Smooth muscle cell (in vitro differentiated cells): ENCODE measurements around the gene RND2. TPM values are rescaled to one million over a fixed set of nuclear protein-coding genes. Genes with fewer than 3 reads are reported as not detected.

ENCODE experiments used
- DNase-seq: peaks from one replicate; lab custom pipeline; 2025; ENCODE audit not compliant: unreplicated experiment; lab: John Stamatoyannopoulos, UW
- H2AFZ ChIP-seq: fragments of 200-600 bp; sonication (generic); 2 replicates; pipeline ENCODE4 v1.6.0; 2016; ENCODE audit warnings: antibody characterized with exemption, low read depth, mild to moderate bottlenecking
- H3F3A ChIP-seq: fragments of 200-600 bp; sonication (generic); 2 replicates; pipeline ENCODE4 v1.6.0; 2017; ENCODE audit warnings: antibody characterized with exemption, low read depth
- H3K27ac ChIP-seq: fragments of 200-600 bp; sonication (generic); 2 replicates; pipeline ENCODE4 v1.5.1; 2016; ENCODE audit warnings: low read depth, mild to moderate bottlenecking
- H3K27me3 ChIP-seq: fragments of 200-600 bp; sonication (generic); 2 replicates; pipeline ENCODE4 v1.6.1; 2016; ENCODE audit warnings: low read depth, mild to moderate bottlenecking
- H3K36me3 ChIP-seq: fragments of 200-600 bp; sonication (generic); 2 replicates; pipeline ENCODE4 v1.5.1; 2016; ENCODE audit warnings: low read depth
- H3K4me1 ChIP-seq: fragments of 200-600 bp; sonication (generic); 2 replicates; pipeline ENCODE4 v1.5.1; 2016; ENCODE audit warnings: low read depth
- H3K4me2 ChIP-seq: fragments of 200-600 bp; sonication (generic); 2 replicates; pipeline ENCODE4 v1.6.0; 2016; ENCODE audit warnings: mild to moderate bottlenecking
- H3K4me3 ChIP-seq: fragments of 200-600 bp; sonication (generic); 2 replicates; pipeline ENCODE4 v1.5.1; 2016; ENCODE audit warnings: mild to moderate bottlenecking
- H3K79me2 ChIP-seq: fragments of 200-600 bp; sonication (generic); 2 replicates; pipeline ENCODE4 v1.6.0; 2016; ENCODE audit warnings: low read depth, mild to moderate bottlenecking
- H3K9ac ChIP-seq: fragments of 200-600 bp; sonication (generic); 2 replicates; pipeline ENCODE4 v1.6.0; 2016; ENCODE audit warnings: low read depth
- H3K9me3 ChIP-seq: fragments of 200-600 bp; sonication (generic); replicated peaks from 2 replicates; pipeline ENCODE4 v1.5.1; 2016; ENCODE audit warnings: low read depth
- H4K20me1 ChIP-seq: fragments of 200-600 bp; sonication (generic); 2 replicates; pipeline ENCODE4 v1.6.0; 2016; ENCODE audit warnings: low read depth
- WGBS: methylation state at CpG from one replicate; pipeline ENCODE4 v1.1.7; 2016; ENCODE audit warnings: low lambda C conversion rate; 5-methylcytosine and 5-hydroxymethylcytosine counted together
- polyA plus RNA-seq: library from polyadenylated mRNA; unstranded; fragments of >200 nt; fragmentation: Nextera tagmentation; extraction: Ambion mirVana; gene quantifications from 2 replicates; pipeline ENCODE4 v1.2.1, GENCODE V29; 2016
- total RNA-seq: library from RNA; depleted of rRNA; stranded (reverse); fragments of >200 nt; gene quantifications from 2 replicates; pipeline ENCODE4 v1.2.3, GENCODE V29; 2014
- TF ChIP-seq, protein P1 (sequence below): fragments of 200-600 bp; sonication (generic); IDR thresholded peaks from 2 replicates; pipeline ENCODE4 v1.5.1; 2017; ENCODE audit warnings: borderline replicate concordance, mild to moderate bottlenecking, antibody characterized with exemption; ENCODE audit not compliant: insufficient read depth, poor library complexity, severe bottlenecking

RND2 gene
- total and polyA plus RNA-seq, 2 experiments from 2014 or later: 0.27 to 1.1 TPM

DNA sequence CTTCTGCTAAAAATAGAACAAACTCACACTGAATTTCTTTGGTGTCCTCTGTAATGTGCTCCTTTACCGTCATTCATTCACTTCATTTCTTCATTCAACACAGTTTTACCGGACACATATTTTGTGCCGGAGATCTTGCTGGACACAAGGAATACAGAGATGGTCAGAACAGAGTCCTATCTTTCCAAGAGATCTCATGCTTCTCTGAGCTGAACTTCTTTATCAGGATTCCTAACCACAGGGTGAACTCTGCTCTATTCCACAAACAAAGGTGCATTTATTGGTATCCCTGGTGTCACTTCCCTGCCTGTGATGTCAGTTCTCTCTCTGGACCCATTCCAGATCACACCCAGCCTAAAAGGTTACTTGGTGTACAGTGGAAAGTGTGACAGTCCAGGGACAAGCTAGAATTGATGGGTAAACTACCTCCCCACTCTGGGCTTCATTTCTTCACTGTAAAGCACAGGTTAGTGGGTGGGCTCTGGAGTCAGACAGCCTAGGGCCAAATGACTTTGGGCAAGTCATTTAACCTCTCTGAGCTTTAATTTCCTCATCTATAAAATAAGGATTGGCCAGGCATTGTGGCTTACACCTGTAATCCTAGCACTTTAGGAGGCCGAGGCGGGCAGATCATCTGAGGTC lies 14.2 kb upstream of the RND2 start:
- Histone ChIP-seq H3K4me2 (no peak overlapping the region), H3K36me3 (no peaks in the 10 kb centered on the region), H2AFZ (no peak overlapping the region), H3K27ac (no peak overlapping the region), H3K79me2 (no peaks in the 10 kb centered on the region), H3K9me3 (no peaks in the 10 kb centered on the region), H4K20me1 (no peaks in the 10 kb centered on the region), H3K4me1 (no peaks in the 10 kb centered on the region), H3K9ac (no peak overlapping the region), H3K4me3 (no peak overlapping the region), H3K27me3 (no peaks in the 10 kb centered on the region), H3F3A (no peaks in the 10 kb centered on the region)
- TF ChIP-seq, protein P1, sequence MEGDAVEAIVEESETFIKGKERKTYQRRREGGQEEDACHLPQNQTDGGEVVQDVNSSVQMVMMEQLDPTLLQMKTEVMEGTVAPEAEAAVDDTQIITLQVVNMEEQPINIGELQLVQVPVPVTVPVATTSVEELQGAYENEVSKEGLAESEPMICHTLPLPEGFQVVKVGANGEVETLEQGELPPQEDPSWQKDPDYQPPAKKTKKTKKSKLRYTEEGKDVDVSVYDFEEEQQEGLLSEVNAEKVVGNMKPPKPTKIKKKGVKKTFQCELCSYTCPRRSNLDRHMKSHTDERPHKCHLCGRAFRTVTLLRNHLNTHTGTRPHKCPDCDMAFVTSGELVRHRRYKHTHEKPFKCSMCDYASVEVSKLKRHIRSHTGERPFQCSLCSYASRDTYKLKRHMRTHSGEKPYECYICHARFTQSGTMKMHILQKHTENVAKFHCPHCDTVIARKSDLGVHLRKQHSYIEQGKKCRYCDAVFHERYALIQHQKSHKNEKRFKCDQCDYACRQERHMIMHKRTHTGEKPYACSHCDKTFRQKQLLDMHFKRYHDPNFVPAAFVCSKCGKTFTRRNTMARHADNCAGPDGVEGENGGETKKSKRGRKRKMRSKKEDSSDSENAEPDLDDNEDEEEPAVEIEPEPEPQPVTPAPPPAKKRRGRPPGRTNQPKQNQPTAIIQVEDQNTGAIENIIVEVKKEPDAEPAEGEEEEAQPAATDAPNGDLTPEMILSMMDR: no peak
- no peak for DNase-seq
- 92% methylated on average over 5 of the region's 5 CpGs for WGBS

DNA sequence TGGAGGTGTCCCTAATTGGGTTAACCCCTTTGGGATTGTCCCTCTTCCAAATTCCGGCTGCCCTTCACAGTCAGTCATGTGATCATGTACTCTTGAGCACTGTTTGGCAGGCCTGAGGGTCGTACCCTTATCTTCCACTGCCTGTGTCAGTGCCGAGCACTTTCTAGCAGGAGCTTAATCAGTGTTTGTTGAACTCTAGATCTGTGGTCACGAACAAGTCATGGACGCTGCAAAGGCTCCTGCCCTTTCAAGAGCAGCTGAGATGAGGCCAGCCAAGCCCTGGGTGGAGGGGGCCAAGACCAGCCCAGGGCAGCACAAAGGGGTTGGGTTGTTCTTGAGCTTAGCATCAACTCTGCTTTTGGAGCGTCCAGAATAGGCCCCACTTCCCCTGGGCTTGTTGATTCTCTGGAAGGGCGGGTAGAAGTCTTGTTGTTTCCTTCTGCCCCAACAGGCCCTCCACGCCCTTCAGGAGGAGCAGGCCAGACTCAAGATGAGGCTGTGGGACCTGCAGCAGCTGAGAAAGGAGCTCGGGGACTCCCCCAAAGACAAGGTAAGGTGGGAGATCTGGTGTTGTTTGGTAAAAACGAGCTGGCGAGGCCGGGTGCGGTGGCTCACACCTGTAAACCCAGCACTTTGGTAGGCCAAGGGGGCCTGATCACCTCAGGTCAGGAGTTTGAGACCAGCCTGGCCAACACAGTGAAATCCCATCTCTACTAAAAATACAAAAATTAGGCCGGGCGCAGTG lies 13.1 kb upstream of the RND2 start:
- Histone ChIP-seq H3K27ac (no peak overlapping the region), H3K9ac (no peak overlapping the region), H3K79me2 (no peaks in the 10 kb centered on the region), H2AFZ (no peak overlapping the region), H4K20me1 (peaks cover 10% of the 10 kb centered on the region), H3K9me3 (no peaks in the 10 kb centered on the region), H3K4me1 (no peaks in the 10 kb centered on the region), H3K27me3 (no peaks in the 10 kb centered on the region), H3K4me3 (no peak overlapping the region), H3F3A (no peaks in the 10 kb centered on the region), H3K36me3 (no peaks in the 10 kb centered on the region), H3K4me2 (no peak overlapping the region)
- TF ChIP-seq, protein P1: no peak
- WGBS: 75% methylated on average over 15 of the region's 15 CpGs
- no peak for DNase-seq

DNA sequence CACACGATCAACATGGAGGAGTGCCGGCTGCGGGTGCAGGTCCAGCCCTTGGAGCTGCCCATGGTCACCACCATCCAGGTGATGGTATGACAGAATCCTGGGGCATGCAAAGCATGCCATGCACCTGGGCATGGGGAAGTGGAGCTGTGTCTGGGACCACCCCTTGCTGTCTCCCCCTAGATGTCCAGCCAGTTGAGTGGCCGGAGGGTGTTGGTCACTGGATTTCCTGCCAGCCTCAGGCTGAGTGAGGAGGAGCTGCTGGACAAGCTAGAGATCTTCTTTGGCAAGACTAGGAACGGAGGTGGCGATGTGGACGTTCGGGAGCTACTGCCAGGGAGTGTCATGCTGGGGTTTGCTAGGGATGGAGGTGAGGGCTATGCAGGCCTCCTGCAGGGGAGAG lies 11.7 kb upstream of the RND2 start:
- 93% methylated on average over 8 of the region's 8 CpGs for WGBS
- H3F3A ChIP-seq: no peaks in the 10 kb centered on the region

More for the DNA sequence above, 11.7 kb upstream of the RND2 start:
- Histone ChIP-seq H3K79me2 (no peaks in the 10 kb centered on the region), H3K36me3 (no peaks in the 10 kb centered on the region), H3K9ac (no peak overlapping the region), H3K27ac (no peak overlapping the region), H3K4me2 (no peak overlapping the region), H3K9me3 (no peaks in the 10 kb centered on the region), H3K4me3 (no peak overlapping the region), H2AFZ (no peak overlapping the region), H3K27me3 (no peaks in the 10 kb centered on the region), H3K4me1 (no peaks in the 10 kb centered on the region), H4K20me1 (peaks cover 20% of the 10 kb centered on the region)
- TF ChIP-seq, protein P1: no peak
- no peak for DNase-seq
